GM18502 (cell line): Measurements from ENCODE around the gene PAH.
"Not testable (repeated sequence)": the region's sequence is repeated elsewhere in the genome, so short reads cannot be mapped to it uniquely, and the experiment has no call there.

Experiments used
- ATAC-seq: cut with Tn5 transposase; IDR thresholded peaks from one replicate; pipeline ENCODE4 v1.9.1; 2021; ENCODE audit warnings: mild to moderate bottlenecking; ENCODE audit not compliant: unreplicated experiment, poor library complexity

PAH gene

GRCh38 chr12:102847131-102847530 is 69.9 kb downstream of the PAH start:
- no peak for ATAC-seq

GRCh38 chr12:102833687-102834441 is 83.2 kb downstream of the PAH start:
- no peak for ATAC-seq

- ATAC-seq, result not testable (repeated sequence)
These were observed 84.2 kb downstream of the PAH start for GRCh38 chr12:102832826-102833225.

- no peak for ATAC-seq
These were observed 92.7 kb downstream of the PAH start for GRCh38 chr12:102824218-102824835.

- no peak for ATAC-seq
These were observed 95.9 kb downstream of the PAH start for GRCh38 chr12:102821149-102821548.

- no peak for ATAC-seq
These were observed 100.1 kb downstream of the PAH start for GRCh38 chr12:102816816-102817434.

GRCh38 chr12:102814691-102815367 is 102.2 kb downstream of the PAH start:
- ATAC-seq, result no peak

GRCh38 chr12:102812344-102812743 is 104.7 kb downstream of the PAH start:
- ATAC-seq, result no peak

- no peak for ATAC-seq
These were observed 105.8 kb downstream of the PAH start for GRCh38 chr12:102811110-102811737.

- ATAC-seq, result no peak
These were observed 108.6 kb downstream of the PAH start for GRCh38 chr12:102808412-102808811.

- ATAC-seq, result no peak
These were observed 110.5 kb downstream of the PAH start for GRCh38 chr12:102806592-102806991.

GRCh38 chr12:102806110-102806509 is 110.9 kb downstream of the PAH start:
- ATAC-seq, result no peak

- ATAC-seq, result no peak
These were observed 116.5 kb downstream of the PAH start for GRCh38 chr12:102800565-102800964.

GRCh38 chr12:102799229-102799628 is 117.8 kb downstream of the PAH start:
- ATAC-seq, result no peak

GRCh38 chr12:102797528-102797927 is 119.5 kb downstream of the PAH start:
- no peak for ATAC-seq

GRCh38 chr12:102793921-102794320 is 123.1 kb downstream of the PAH start:
- ATAC-seq, result no peak
